ENCODE results near the gene TAS2R40. TPM values are rescaled to one million over a fixed set of nuclear protein-coding genes. Genes with fewer than 3 reads are reported as not detected.
A peak's percentile ranks its signal among the peaks of the same experiment; 100 is the strongest.

Gene TAS2R40
- total and polyA plus RNA-seq, 10 of the 15 experiments (the other 5 are each of a cell fraction or from before 2014, with no cell fraction given) = not detected

DNA sequence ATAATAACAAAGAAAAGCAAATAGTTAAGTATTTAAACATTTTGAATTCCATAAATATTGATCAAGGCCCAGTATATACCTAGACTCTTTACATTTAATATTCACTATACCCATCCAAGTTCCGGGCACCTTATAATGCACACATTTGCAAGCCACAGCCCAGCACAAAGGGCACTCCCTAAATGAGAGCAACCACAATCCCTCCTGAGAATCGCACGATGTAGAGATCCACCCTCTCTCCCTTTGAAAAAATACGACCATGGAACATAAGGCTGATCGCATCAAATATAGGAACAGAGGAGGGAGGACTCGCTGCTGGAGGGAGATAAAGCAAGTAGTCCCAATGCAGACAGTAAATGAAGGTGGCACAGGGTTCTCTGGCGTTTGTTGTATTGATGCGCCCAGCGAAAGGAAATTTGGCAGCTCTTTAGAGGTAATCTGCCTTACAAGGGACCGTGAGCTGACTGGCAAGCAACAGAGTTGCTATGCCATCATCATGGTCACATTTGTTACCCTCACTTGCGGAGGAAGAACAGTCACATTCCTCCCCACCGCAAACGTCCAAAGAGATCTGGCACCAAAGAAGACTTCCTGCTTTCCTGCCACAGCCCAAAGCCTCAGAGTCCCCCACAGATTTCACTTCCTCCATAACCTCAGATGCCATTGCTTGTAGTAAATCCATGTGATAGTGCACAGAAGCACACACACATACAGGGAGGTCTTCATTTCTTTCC lies 16.1 kb upstream of the TAS2R40 start (continued):
- no peak for TF ChIP-seq POU2F2 (IDR thresholded peaks at IDR 0.05; ENCODE audit: borderline replicate concordance, low read depth, low read length)
- TF ChIP-seq IKZF2 (IDR thresholded peaks at IDR 0.05) = peak; percentile 75 to 77

DNA sequence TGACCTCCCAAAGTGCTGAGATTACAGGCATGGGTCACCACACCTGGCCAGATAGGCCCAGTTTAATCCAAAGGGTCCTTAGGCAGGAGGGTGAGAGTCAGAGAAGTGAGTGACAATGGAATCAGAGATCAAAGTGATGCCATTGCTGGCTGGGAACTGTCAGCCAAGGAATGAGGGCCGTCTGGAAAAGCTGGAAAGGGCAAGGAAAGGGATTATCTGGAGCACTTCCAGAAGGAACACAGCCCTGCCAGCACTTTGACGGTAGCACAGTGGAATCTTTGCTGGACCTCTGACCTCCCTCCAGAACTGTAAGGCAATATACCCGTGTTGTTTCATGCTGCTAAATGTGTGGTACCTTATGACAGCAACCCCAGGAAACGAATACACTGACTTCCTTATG lies 11.3 kb upstream of the TAS2R40 start:
- no peak overlapping the region for H3K4me3 ChIP-seq
- ChIA-PET CTCF (no interaction called here), SMC1A (ENCODE audit: uncharacterized antibody, unreplicated experiment) (no interaction called here), POLR2A (interaction anchor here (0.7 kb wide), 1 partner anchor 17 kb away, joined by 4 read pairs; no protein-coding TSS in a partner anchor), RAD21 (ENCODE audit: unreplicated experiment) (no interaction called here)
- no peaks in the 10 kb centered on the region for H3K36me3 ChIP-seq (ENCODE audit: control insufficient read depth in 2 of 2, insufficient read depth in 2 of 2, low read length in 1 of 2)
- no peak overlapping the region for H3K4me2 ChIP-seq (ENCODE audit: control insufficient read depth, insufficient read depth)
- FAIRE-seq (no peak), ATAC-seq (no peak), DNase-seq (ENCODE audit: low read depth, low spot score) (no peak)
- in situ Hi-C loops (cut with MboI) = loop anchor here (10.0 kb wide), 2 partner anchors 336 to 576 kb away; no protein-coding TSS in a partner anchor
- no peaks in the 10 kb centered on the region for H3K79me2 ChIP-seq (ENCODE audit: control insufficient read depth, insufficient read depth, low read length)
- no peaks in the 10 kb centered on the region for H3K27me3 ChIP-seq (replicated peaks in 1 of 2; ENCODE audit: control insufficient read depth in 2 of 2, insufficient read depth in 2 of 2, low read length in 1 of 2)
- intact Hi-C loops (cut with micrococcal nuclease; ENCODE audit: unreplicated experiment) = loop anchor here (10.0 kb wide), 1 partner anchor 606 kb away; no protein-coding TSS in a partner anchor
- no peaks in the 10 kb centered on the region for H3K9me3 ChIP-seq (replicated peaks; ENCODE audit: control insufficient read depth, insufficient read depth, low read length)
- H4K20me1 ChIP-seq (ENCODE audit: control insufficient read depth, insufficient read depth) = no peaks in the 10 kb centered on the region
- no peak overlapping the region for H2AFZ ChIP-seq (ENCODE audit: control insufficient read depth, low read depth, low read length)
- H3K27ac ChIP-seq (ENCODE audit: control insufficient read depth, insufficient read depth) = no peak overlapping the region
- H3K9ac ChIP-seq (ENCODE audit: control insufficient read depth, insufficient read depth, low read length) = no peak overlapping the region
- H3K4me1 ChIP-seq (ENCODE audit: control insufficient read depth, insufficient read depth, low read length) = peaks cover 6% of the 10 kb centered on the region; the same call in 1 of the 2 replicates
- WGBS (ENCODE audit: insufficient coverage, insufficient replicate concordance, low lambda C conversion rate, missing lambda C conversion rate) = 33% methylated on average over 4 of the region's 4 CpGs
- BruUV-seq (replicated peaks) = no TSS peak
- TF ChIP-seq, protein P1, sequence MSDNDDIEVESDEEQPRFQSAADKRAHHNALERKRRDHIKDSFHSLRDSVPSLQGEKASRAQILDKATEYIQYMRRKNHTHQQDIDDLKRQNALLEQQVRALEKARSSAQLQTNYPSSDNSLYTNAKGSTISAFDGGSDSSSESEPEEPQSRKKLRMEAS (IDR thresholded peaks at IDR 0.05; ENCODE audit: low read depth, low read length) = no peak
- TF ChIP-seq CBFB (IDR thresholded peaks at IDR 0.05; ENCODE audit: low read depth) (no peak), JUND (IDR thresholded peaks at IDR 0.05; ENCODE audit: low read depth, low read length) (no peak), ATF7 (IDR thresholded peaks at IDR 0.05; ENCODE audit: low read depth) (no peak), MYB (IDR thresholded peaks at IDR 0.05; ENCODE audit: borderline replicate concordance, low read depth, low read length) (no peak), SP1 (IDR thresholded peaks at IDR 0.05; ENCODE audit: low read depth, low read length) (no peak), BACH1 (IDR thresholded peaks at IDR 0.05; ENCODE audit: borderline replicate concordance) (no peak), RBBP5 (conservative IDR thresholded peaks at IDR 0.05) (no peak), STAT1 (conservative IDR thresholded peaks at IDR 0.05) (no peak), NFXL1 (IDR thresholded peaks at IDR 0.05; ENCODE audit: borderline replicate concordance) (no peak)
- TF ChIP-seq, protein P2, sequence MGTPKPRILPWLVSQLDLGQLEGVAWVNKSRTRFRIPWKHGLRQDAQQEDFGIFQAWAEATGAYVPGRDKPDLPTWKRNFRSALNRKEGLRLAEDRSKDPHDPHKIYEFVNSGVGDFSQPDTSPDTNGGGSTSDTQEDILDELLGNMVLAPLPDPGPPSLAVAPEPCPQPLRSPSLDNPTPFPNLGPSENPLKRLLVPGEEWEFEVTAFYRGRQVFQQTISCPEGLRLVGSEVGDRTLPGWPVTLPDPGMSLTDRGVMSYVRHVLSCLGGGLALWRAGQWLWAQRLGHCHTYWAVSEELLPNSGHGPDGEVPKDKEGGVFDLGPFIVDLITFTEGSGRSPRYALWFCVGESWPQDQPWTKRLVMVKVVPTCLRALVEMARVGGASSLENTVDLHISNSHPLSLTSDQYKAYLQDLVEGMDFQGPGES (IDR thresholded peaks at IDR 0.05) = no peak
- TF ChIP-seq, protein P3, sequence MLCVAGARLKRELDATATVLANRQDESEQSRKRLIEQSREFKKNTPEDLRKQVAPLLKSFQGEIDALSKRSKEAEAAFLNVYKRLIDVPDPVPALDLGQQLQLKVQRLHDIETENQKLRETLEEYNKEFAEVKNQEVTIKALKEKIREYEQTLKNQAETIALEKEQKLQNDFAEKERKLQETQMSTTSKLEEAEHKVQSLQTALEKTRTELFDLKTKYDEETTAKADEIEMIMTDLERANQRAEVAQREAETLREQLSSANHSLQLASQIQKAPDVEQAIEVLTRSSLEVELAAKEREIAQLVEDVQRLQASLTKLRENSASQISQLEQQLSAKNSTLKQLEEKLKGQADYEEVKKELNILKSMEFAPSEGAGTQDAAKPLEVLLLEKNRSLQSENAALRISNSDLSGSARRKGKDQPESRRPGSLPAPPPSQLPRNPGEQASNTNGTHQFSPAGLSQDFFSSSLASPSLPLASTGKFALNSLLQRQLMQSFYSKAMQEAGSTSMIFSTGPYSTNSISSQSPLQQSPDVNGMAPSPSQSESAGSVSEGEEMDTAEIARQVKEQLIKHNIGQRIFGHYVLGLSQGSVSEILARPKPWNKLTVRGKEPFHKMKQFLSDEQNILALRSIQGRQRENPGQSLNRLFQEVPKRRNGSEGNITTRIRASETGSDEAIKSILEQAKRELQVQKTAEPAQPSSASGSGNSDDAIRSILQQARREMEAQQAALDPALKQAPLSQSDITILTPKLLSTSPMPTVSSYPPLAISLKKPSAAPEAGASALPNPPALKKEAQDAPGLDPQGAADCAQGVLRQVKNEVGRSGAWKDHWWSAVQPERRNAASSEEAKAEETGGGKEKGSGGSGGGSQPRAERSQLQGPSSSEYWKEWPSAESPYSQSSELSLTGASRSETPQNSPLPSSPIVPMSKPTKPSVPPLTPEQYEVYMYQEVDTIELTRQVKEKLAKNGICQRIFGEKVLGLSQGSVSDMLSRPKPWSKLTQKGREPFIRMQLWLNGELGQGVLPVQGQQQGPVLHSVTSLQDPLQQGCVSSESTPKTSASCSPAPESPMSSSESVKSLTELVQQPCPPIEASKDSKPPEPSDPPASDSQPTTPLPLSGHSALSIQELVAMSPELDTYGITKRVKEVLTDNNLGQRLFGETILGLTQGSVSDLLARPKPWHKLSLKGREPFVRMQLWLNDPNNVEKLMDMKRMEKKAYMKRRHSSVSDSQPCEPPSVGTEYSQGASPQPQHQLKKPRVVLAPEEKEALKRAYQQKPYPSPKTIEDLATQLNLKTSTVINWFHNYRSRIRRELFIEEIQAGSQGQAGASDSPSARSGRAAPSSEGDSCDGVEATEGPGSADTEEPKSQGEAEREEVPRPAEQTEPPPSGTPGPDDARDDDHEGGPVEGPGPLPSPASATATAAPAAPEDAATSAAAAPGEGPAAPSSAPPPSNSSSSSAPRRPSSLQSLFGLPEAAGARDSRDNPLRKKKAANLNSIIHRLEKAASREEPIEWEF (IDR thresholded peaks at IDR 0.05; ENCODE audit: insufficient replicate concordance, low read depth, low read length) = no peak
